Loucy (cell line): ENCODE data around the gene SLC7A8.

Source experiments
- H2AFZ ChIP-seq: fragments of 200-600 bp; sonication (generic); 2 replicates; pipeline ENCODE4 v1.6.0; 2016; ENCODE audit warnings: antibody characterized with exemption, mild to moderate bottlenecking, low read length, moderate library complexity
- H3F3A ChIP-seq: fragments of 200-600 bp; 2 replicates; pipeline ENCODE4 v1.6.0; 2016; ENCODE audit warnings: antibody characterized with exemption, low read depth, mild to moderate bottlenecking
- H3K27me3 ChIP-seq: fragments of 200-600 bp; sonication (generic); 2 replicates; pipeline ENCODE4 v1.6.1; 2014; ENCODE audit warnings: low read length, mild to moderate bottlenecking; ENCODE audit not compliant: insufficient read depth, poor library complexity, severe bottlenecking
- H3K36me3 ChIP-seq: fragments of 200-600 bp; sonication (generic); 2 replicates; pipeline ENCODE4 v1.6.1; 2016; ENCODE audit warnings: low read length; ENCODE audit not compliant: insufficient read depth
- H3K4me1 ChIP-seq: fragments of 200-600 bp; sonication (generic); 2 replicates; pipeline ENCODE4 v1.5.1; 2014; ENCODE audit warnings: low read length, mild to moderate bottlenecking; ENCODE audit not compliant: insufficient read depth, poor library complexity, severe bottlenecking
- H3K4me2 ChIP-seq: fragments of 200-600 bp; sonication (generic); 2 replicates; pipeline ENCODE4 v1.6.0; 2014; ENCODE audit warnings: antibody characterized with exemption, low read length, low read depth, mild to moderate bottlenecking; ENCODE audit not compliant: poor library complexity, severe bottlenecking
- H3K4me3 ChIP-seq: fragments of 200-600 bp; sonication (generic); 2 replicates; pipeline ENCODE4 v1.5.1; 2014; ENCODE audit warnings: low read length, mild to moderate bottlenecking, mixed read lengths; ENCODE audit not compliant: poor library complexity, severe bottlenecking
- H3K79me2 ChIP-seq: fragments of 200-600 bp; sonication (generic); 2 replicates; pipeline ENCODE4 v1.6.1; 2014; ENCODE audit warnings: low read length; ENCODE audit not compliant: insufficient read depth
- H3K9ac ChIP-seq: fragments of 200-600 bp; sonication (generic); 2 replicates; pipeline ENCODE4 v1.6.0; 2014; ENCODE audit warnings: mild to moderate bottlenecking, low read depth, low read length, moderate library complexity; ENCODE audit not compliant: poor library complexity, severe bottlenecking
- H3K9me2 ChIP-seq: fragments of 200-600 bp; sonication (generic); replicated peaks from 2 replicates; pipeline ENCODE4 v1.6.1; 2016; ENCODE audit warnings: low read depth, low read length, mixed read lengths
- H3K9me3 ChIP-seq: fragments of 200-600 bp; sonication (generic); 2 replicates; pipeline ENCODE4 v1.6.1; 2014; ENCODE audit warnings: mild to moderate bottlenecking, antibody characterized with exemption, low read length, low read depth; ENCODE audit not compliant: insufficient read depth
- H4K20me1 ChIP-seq: fragments of 200-600 bp; sonication (generic); 2 replicates; pipeline ENCODE4 v1.6.0; 2014; ENCODE audit warnings: antibody characterized with exemption, low read length, mild to moderate bottlenecking; ENCODE audit not compliant: insufficient read depth, poor library complexity, severe bottlenecking
- CTCF ChIP-seq: fragments of 200-600 bp; sonication (generic); conservative IDR thresholded peaks from 2 replicates; pipeline ENCODE4 v1.5.1; 2014; ENCODE audit warnings: mild to moderate bottlenecking, antibody characterized with exemption, low read length
- EZH2phosphoT487 ChIP-seq: fragments of 200-600 bp; IDR thresholded peaks from 2 replicates; pipeline ENCODE4 v1.6.1; 2018; ENCODE audit warnings: antibody characterized with exemption, mild to moderate bottlenecking, moderate library complexity, borderline replicate concordance

SLC7A8 gene

GRCh38 chr14:23086565-23086964 is 96.9 kb downstream of the SLC7A8 start:
- Histone ChIP-seq H2AFZ (no peak overlapping the region), H3K27me3 (no peaks in the 10 kb centered on the region), H3K4me3 (no peak overlapping the region), H3K79me2 (peaks cover 25% of the 10 kb centered on the region), H3K4me1 (peaks cover 3% of the 10 kb centered on the region), H3K36me3 (peaks cover 88% of the 10 kb centered on the region; the same call in 1 of the 2 replicates), H3K9me3 (no peaks in the 10 kb centered on the region), H4K20me1 (peaks cover 6% of the 10 kb centered on the region), H3K9me2 (no peaks in the 10 kb centered on the region), H3K9ac (no peak overlapping the region), H3K4me2 (no peak overlapping the region), H3F3A (no peaks in the 10 kb centered on the region)
- TF ChIP-seq CTCF (no peak), EZH2phosphoT487 (no peak)

- H3K36me3 ChIP-seq = peaks cover 92% of the 10 kb centered on the region
- H3K4me3 ChIP-seq = no peak overlapping the region
- H3K79me2 ChIP-seq = peaks cover 16% of the 10 kb centered on the region
- H3K9ac ChIP-seq = no peak overlapping the region
- H3K27me3 ChIP-seq = no peaks in the 10 kb centered on the region
- H3F3A ChIP-seq = no peaks in the 10 kb centered on the region
- no peaks in the 10 kb centered on the region for H3K9me3 ChIP-seq
- peaks cover 3% of the 10 kb centered on the region for H3K4me1 ChIP-seq
- peaks cover 9% of the 10 kb centered on the region for H4K20me1 ChIP-seq
- no peak overlapping the region for H3K4me2 ChIP-seq
- no peaks in the 10 kb centered on the region for H3K9me2 ChIP-seq
- no peak for TF ChIP-seq CTCF
- no peak for TF ChIP-seq EZH2phosphoT487
- no peak overlapping the region for H2AFZ ChIP-seq
Measured at GRCh38 chr14:23085458-23085857, 98.0 kb downstream of the SLC7A8 start.

GRCh38 chr14:23080474-23080873 is 103.0 kb downstream of the SLC7A8 start:
- Histone ChIP-seq H3K4me1 (no peaks in the 10 kb centered on the region), H4K20me1 (peaks cover 6% of the 10 kb centered on the region), H3K79me2 (no peaks in the 10 kb centered on the region), H3K4me2 (no peak overlapping the region), H2AFZ (no peak overlapping the region), H3K9me2 (no peaks in the 10 kb centered on the region), H3F3A (peaks cover 7% of the 10 kb centered on the region; the same call in 1 of the 2 replicates), H3K9ac (no peak overlapping the region), H3K27me3 (no peaks in the 10 kb centered on the region), H3K9me3 (no peaks in the 10 kb centered on the region), H3K36me3 (peaks cover 92% of the 10 kb centered on the region), H3K4me3 (no peak overlapping the region)
- TF ChIP-seq CTCF = no peak
- TF ChIP-seq EZH2phosphoT487 = no peak
